Measurements from ENCODE around the gene MCOLN3. TPM values are rescaled to one million over a fixed set of nuclear protein-coding genes. Genes with fewer than 3 reads are reported as not detected.

The MCOLN3 gene
- 2.9 and 3.0 TPM in 2 replicates for total RNA-seq
- 0.28 TPM for polyA plus RNA-seq (2012)

DNA sequence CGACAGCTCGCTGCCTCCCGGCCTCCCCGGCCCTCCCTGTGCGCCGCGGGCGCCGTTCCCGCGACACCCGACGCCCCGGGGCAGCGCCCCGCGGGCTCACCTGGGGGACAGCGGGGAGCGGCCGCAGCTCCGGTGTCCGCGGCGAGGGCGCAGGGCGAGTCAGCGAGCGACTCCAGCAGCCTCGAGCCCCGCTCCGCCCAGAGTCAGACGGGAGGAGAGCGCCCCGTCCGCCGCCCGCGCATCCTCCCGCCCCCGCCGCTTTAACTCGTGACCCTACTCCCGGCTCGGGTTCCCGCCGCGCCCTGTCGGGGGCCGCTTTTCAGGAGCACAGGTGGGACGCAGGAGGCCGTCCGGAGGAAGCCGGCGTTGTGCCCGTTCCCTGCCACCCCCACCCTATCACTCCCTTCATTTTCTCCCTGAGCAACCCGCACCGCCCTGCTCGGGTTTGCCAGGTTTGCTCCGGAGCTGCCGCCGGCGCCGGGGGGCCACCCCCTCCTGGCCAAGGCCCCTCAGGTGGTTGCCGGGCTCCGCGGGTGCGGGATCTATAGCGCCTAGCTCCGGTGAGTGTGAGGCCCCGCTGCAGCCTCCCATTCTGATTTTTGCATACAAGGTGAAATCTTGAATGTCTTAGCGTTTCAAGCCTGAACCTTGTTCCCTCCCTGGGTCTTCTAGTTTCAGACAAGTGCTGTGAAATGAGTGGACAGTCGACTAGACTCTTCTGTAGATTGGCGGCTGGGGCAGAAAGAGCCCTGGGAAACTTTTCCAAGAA, at the start of gene MCOLN3:
Gene MCOLN3, minus strand, starts transcription at position 205 of the 769 bp plus-strand sequence. CDS start 3,140 bp downstream, outside the sequence.
- peak; percentile 15 for DNase-seq (ENCODE audit: low read depth)

DNA sequence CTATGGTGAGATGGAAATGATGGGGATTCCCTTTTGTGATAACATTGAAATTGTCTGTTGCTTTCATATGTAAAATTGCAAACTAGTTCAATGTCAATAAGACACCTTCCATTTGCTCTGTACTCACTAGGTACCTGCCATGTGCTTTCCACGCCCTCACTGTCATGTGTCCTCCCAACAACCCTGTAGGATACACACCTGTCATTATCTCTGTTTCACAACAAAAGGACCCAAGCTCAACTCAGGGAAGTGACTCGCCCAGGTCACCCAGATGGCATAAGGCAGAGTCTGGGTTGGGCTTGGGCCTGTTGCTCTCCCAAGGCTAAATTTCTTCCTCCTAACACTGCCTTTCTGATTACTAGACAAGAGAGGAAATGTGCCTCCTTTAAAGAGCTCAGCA, 45.3 kb upstream of the MCOLN3 start:
- no peak for DNase-seq (ENCODE audit: low read depth)

DNA sequence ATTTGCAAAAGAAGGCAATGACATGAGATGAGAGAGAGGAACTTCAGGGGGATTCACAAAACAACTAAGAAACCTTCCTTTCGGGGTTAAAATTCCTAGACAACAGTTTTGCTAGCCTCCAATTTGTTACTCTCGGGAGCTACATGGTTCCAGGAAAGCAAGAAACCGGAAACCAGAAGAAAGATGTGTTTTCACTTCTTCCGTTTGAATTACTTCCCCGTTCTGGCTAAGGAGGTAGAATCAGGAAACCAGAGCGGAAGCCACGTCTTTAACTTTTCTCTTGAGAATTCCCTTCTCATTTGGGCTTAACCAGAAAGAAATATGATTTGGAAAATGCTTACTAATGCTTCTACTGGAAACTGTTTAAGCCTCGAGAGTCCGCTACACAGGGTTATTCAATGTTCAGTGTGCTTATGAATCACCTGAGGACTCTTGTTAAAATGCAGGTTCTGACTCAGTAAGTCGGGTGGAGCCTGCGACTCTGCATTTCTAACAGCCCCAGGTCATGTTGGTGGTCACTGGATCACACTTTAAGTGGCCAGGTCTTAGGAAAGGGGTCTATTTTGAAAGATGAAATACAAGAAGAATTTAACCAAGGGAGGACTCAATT, 43.5 kb upstream of the MCOLN3 start:
- DNase-seq (ENCODE audit: low read depth) = no peak

DNA sequence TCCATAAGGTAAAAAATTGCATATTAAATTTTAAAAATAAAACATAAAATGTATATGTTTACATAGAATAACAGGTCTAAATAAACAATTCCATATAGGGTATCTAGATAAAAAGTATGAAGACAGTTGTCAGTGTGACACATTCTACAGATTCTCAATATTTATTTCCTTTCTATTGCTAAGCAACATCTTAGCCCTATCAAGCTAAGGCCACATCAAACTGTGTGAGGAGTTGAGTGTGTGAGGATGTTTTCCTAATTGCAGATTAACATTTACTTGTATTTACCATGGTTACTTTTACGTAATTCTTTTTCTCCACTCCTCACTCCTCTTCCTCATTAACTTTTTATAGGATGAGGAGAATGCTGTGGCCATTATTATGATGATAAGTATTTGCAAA, 41.9 kb upstream of the MCOLN3 start:
- no peak for DNase-seq (ENCODE audit: low read depth)

GRCh38 chr1:85089203-85089602, 40.9 kb upstream of the MCOLN3 start:
- no peak for DNase-seq (ENCODE audit: low read depth)

DNA sequence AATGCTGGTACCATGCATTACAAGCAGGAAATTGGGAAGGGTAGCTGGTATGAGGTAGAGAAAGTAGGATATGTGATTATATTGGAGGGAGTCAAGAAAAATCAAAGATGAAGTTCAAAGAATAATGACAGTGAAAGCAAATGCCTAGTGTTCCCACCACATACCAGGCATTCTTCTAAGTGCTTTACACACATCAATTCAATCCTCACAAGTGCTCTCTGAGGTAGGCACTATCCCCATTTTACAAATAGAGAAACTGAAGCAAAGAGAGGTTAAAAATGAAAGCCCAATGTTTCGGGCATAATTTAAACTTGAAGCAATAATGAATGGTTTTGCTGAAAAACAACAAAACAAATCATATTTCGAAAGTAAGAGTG, 40.1 kb upstream of the MCOLN3 start:
- no peak for DNase-seq (ENCODE audit: low read depth)

- DNase-seq (ENCODE audit: low read depth) = no peak
Measured at GRCh38 chr1:85087659-85088407, 39.5 kb upstream of the MCOLN3 start.

DNA sequence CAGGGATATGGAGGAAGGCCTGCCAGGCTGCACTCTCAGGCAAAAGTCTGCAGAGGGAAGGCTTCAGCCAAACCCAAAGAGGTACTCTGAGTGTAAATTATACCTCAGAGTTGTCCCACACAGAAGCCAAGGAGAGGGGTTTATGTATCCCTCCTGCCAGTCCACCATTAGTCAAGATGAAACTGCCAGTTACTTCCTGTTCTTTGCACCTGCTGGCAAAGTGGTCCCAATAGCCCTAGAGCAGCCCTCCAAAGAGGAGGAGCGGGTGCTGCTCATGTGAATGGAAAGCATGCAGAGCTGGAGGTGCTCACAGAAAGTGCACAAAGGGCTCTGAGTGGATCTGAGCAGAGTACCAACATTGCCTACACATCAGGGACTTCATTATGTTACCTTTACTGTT, 37.1 kb upstream of the MCOLN3 start:
- no peak for DNase-seq (ENCODE audit: low read depth)

GRCh38 chr1:85078903-85079302, 30.6 kb upstream of the MCOLN3 start:
- peak; percentile 64 for DNase-seq (ENCODE audit: low read depth)

GRCh38 chr1:85074365-85074964, 26.2 kb upstream of the MCOLN3 start:
- no peak for DNase-seq (ENCODE audit: low read depth)

GRCh38 chr1:85070972-85071492, 22.7 kb upstream of the MCOLN3 start:
- no peak for DNase-seq (ENCODE audit: low read depth)

DNA sequence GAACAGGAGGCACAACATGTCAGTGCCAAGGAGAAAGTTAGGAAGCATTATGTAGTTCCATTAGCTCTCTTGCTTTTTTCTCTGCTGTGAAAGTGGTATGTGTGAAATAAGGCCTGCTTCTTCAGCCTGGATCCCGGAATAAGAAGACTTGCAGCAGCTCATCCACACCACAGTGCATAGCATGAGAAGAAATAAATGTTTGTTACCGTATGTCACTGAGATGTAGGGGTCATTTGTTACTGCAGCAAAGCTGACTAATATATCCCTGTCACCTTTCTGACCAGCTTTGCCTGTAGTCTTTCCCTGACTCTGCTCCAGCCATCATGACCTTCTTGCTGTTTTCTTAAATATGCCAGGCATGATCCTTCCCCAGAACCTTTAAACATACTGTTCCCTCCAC, 20.5 kb upstream of the MCOLN3 start:
- no peak for DNase-seq (ENCODE audit: low read depth)

DNA sequence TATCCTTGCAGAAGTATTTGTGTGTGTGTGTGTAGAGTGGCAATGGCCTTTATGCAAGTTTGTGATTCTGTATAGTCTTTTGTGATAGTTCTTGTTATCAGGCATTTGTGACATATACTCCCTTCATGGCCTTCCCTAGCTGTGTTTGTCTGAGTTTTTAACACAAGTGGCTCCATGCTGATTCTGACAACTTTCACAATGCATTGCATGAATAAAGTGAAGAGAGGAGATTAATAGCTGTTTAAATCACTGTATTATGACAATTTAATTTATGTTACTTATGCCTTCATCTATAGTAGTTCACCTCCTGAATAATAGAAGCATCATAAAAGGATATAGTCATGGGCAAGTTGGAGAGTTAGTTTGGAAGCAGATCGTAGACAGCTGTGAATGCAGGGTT, 17.2 kb upstream of the MCOLN3 start:
- no peak for DNase-seq (ENCODE audit: low read depth)

GRCh38 chr1:85062425-85063026, 14.2 kb upstream of the MCOLN3 start:
- DNase-seq (ENCODE audit: low read depth) = no peak

- peak; percentile 99 for DNase-seq (ENCODE audit: low read depth)
Measured at GRCh38 chr1:85061711-85062424, 13.6 kb upstream of the MCOLN3 start.

DNA sequence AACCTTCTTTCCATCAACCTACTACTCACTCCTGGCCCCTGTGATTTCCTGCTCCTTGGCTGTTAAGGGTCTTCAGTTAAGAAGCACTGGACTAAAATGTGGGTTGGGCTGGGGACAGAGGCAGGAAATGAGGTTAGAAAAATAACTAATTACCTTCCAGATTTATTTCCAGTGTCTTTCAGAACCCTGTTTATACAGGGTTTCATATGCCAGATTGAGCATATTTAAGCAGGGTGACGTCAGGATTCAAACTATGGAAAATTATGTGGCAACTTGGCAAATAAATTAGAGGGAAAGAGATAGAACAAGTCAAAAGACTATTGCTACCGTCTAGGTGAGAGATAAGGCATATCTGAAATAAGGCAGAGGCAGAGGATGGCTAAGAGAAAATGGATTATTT, 11.7 kb upstream of the MCOLN3 start:
- no peak for DNase-seq (ENCODE audit: low read depth)

DNA sequence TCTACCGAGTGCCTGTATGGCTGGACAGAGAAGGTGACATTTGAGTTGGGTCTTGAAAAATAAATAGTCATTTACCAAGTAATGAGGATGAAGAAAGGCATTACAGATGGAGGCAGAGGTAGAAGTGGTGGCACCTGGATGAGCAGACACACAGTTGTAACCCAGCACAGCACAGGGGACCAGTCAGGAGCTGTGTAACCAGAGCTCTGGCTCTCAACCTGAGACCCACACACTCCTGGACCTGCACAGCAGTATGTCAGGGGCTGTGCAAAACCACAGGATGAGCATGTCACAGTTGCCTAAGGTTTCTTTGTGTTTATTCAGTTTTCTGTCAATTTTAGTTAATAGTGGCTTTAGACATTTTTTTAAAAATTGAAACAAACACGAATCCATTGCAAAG, 11.3 kb upstream of the MCOLN3 start:
- DNase-seq (ENCODE audit: low read depth) = no peak

DNA sequence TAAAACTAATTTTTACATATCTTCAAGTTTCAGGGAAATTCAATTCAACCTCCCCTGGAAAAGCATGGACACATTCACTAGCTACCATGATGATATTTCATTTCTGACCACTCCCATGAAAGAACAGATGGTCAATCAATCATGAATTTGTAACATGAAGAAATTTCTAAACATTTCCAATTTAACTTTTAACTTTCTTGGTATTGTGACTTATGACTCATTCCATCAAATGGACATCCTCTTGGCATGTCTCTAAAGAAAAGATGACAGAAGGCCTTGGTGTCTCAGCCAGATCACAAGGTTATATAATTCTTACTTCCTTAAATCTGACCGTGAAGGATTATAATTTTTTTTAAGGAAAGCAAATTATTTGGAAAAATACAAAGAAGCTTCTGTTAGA, 10.5 kb upstream of the MCOLN3 start:
- peak; percentile 20 for DNase-seq (ENCODE audit: low read depth)

DNA sequence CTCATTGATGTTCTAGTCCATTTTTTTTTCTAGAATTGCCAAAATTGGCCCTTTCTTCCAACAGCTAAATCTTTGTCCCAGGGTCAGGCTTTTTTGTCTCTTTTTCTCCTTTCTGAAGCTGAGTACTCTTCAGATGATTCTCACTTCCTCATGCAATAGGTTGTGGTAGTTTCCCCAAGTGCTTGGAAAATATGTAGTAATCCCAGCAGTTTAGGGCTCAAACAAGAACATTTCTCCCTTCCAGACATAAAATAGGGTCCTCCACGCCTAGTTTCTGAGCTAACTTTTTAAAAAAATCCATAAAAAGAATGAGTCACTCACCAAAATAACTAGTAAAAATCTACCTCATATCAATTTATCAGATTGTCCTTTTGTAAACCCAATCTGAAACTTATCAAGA, 10.0 kb upstream of the MCOLN3 start:
- DNase-seq (ENCODE audit: low read depth) = no peak

- no peak for DNase-seq (ENCODE audit: low read depth)
Measured at GRCh38 chr1:85054664-85055063, 6.4 kb upstream of the MCOLN3 start.

DNA sequence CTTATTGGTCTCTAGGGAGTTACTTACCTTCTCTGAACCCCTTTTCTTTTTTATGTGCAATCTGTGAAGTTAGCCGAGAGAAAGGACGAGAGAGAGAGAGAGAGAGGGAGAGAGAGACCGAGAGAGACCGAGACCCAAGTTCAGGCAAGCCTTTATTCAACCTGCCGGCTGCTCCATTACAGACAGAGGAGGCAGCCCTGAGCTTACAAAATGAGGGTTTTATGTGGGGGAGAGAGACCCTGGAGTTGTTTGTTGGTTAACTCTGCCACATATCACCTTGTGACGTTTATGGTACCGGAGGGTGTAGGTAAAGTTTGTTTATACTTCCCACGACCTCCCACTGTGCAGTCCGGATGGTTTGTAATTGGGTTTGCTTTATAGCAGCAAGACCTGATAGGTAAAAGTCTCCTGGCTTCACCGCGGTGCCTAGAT, 1.5 kb upstream of the MCOLN3 start:
- DNase-seq (ENCODE audit: low read depth) = no peak

All from myocyte (in vitro differentiated cells).